GM19397 (cell line): ENCODE data around the gene LRIG3.
"Not testable (repeated sequence)": the region's sequence is repeated elsewhere in the genome, so short reads cannot be mapped to it uniquely, and the experiment has no call there.

Experiments
- ATAC-seq: cut with Tn5 transposase; IDR thresholded peaks from one replicate; pipeline ENCODE4 v1.9.1; 2021; ENCODE audit warnings: mild to moderate bottlenecking, moderate library complexity; ENCODE audit not compliant: unreplicated experiment

The LRIG3 gene

GRCh38 chr12:58920102-58920960 lies at the start of gene LRIG3:
Gene LRIG3 (minus strand): TSS chr12:58920504. CDS start chr12:58920235, 269 bp downstream.
- peak; percentile 91 for ATAC-seq

GRCh38 chr12:58969237-58969636 lies 48.9 kb upstream of the LRIG3 start:
- no peak for ATAC-seq

GRCh38 chr12:58967561-58967960 lies 47.3 kb upstream of the LRIG3 start:
- no peak for ATAC-seq

- ATAC-seq: no peak
Measured at GRCh38 chr12:58966939-58967338, 46.6 kb upstream of the LRIG3 start.

GRCh38 chr12:58965568-58965967 lies 45.3 kb upstream of the LRIG3 start:
- ATAC-seq: no peak

GRCh38 chr12:58963844-58964243 lies 43.5 kb upstream of the LRIG3 start:
- no peak for ATAC-seq

GRCh38 chr12:58961906-58962305 lies 41.6 kb upstream of the LRIG3 start:
- no peak for ATAC-seq

GRCh38 chr12:58961166-58961565 lies 40.9 kb upstream of the LRIG3 start:
- no peak for ATAC-seq

- no peak for ATAC-seq
Measured at GRCh38 chr12:58959639-58960300, 39.5 kb upstream of the LRIG3 start.

- ATAC-seq: no peak
Measured at GRCh38 chr12:58957298-58957697, 37.0 kb upstream of the LRIG3 start.

GRCh38 chr12:58955849-58956248 lies 35.5 kb upstream of the LRIG3 start:
- no peak for ATAC-seq

GRCh38 chr12:58954002-58954401 lies 33.7 kb upstream of the LRIG3 start:
- no peak for ATAC-seq

GRCh38 chr12:58950739-58951100 lies 30.4 kb upstream of the LRIG3 start:
- ATAC-seq: no peak

- not testable (repeated sequence) for ATAC-seq
Measured at GRCh38 chr12:58949954-58950738, 29.8 kb upstream of the LRIG3 start.

GRCh38 chr12:58943079-58943478 lies 22.8 kb upstream of the LRIG3 start:
- ATAC-seq: no peak

GRCh38 chr12:58942345-58942744 lies 22.0 kb upstream of the LRIG3 start:
- ATAC-seq: no peak

GRCh38 chr12:58939399-58940100 lies 19.2 kb upstream of the LRIG3 start:
- no peak for ATAC-seq

- ATAC-seq: no peak
Measured at GRCh38 chr12:58938440-58938839, 18.1 kb upstream of the LRIG3 start.

GRCh38 chr12:58934528-58934927 lies 14.2 kb upstream of the LRIG3 start:
- no peak for ATAC-seq

GRCh38 chr12:58932806-58933681 lies 12.7 kb upstream of the LRIG3 start:
- no peak for ATAC-seq
